GM12892 (cell line): Measurements from ENCODE around the gene TTC28.

ENCODE experiments used
- POLR2A ChIP-seq: IDR thresholded peaks from 2 replicates; pipeline ENCODE4 v1.6.1; 2011; ENCODE audit warnings: low read depth, low read length, control low read depth
- POLR2AphosphoS5 ChIP-seq: IDR thresholded peaks from 2 replicates; pipeline ENCODE4 v1.6.1; 2011; ENCODE audit warnings: low read depth, low read length, control low read depth
- TAF1 ChIP-seq: IDR thresholded peaks from 2 replicates; pipeline ENCODE4 v1.6.1; 2011; ENCODE audit warnings: low read depth, mild to moderate bottlenecking, control low read depth, low read length, borderline replicate concordance

- TF ChIP-seq POLR2A (no peak), POLR2AphosphoS5 (no peak), TAF1 (no peak)
Observed at GRCh38 chr22:28360939-28361338, 318.7 kb downstream of the TTC28 start.
